Neural crest cell (in vitro differentiated cells): Measurements from ENCODE around the gene MYLK4. TPM values are rescaled to one million over a fixed set of nuclear protein-coding genes. Genes with fewer than 3 reads are reported as not detected.
A peak's percentile ranks its signal among the peaks of the same experiment; 100 is the strongest.

Experiments used
- DNase-seq: peaks from one replicate; pipeline ENCODE4 v3.0.0; 2021; ENCODE audit warnings: low read depth, mixed read lengths, low spot score
- H3K27ac Mint-ChIP-seq: one replicate; pipeline ENCODE4 v1.8.0; 2021; ENCODE audit warnings: mild to moderate bottlenecking, mixed read lengths; ENCODE audit not compliant: unreplicated experiment
- H3K27me3 Mint-ChIP-seq: 2 replicates; pipeline ENCODE4 v1.8.0; 2021; ENCODE audit warnings: low read depth, mild to moderate bottlenecking, mixed read lengths
- H3K36me3 Mint-ChIP-seq: 2 replicates; pipeline ENCODE4 v1.8.0; 2021; ENCODE audit warnings: low read depth, mild to moderate bottlenecking, mixed read lengths
- H3K4me1 Mint-ChIP-seq: 2 replicates; pipeline ENCODE4 v1.8.0; 2021; ENCODE audit warnings: mixed read lengths
- H3K4me3 Mint-ChIP-seq: one replicate; pipeline ENCODE4 v1.8.0; 2021; ENCODE audit warnings: mild to moderate bottlenecking, mixed read lengths
- H3K9me3 Mint-ChIP-seq: 2 replicates; pipeline ENCODE4 v1.8.0; 2021; ENCODE audit warnings: mixed read lengths
- total RNA-seq: library from RNA; stranded (reverse); gene quantifications from 2 replicates; pipeline ENCODE4 v1.2.1, GENCODE V29; 2021
- TF ChIP-seq, protein P1 (sequence below): fragments of 200-600 bp; sonication (generic); conservative IDR thresholded peaks from 2 replicates; pipeline ENCODE4 v1.5.0; 2021; ENCODE audit warnings: antibody characterized with exemption, mild to moderate bottlenecking

Gene MYLK4
- total RNA-seq, 1 donor from 2014 or later = 0.96 TPM

DNA sequence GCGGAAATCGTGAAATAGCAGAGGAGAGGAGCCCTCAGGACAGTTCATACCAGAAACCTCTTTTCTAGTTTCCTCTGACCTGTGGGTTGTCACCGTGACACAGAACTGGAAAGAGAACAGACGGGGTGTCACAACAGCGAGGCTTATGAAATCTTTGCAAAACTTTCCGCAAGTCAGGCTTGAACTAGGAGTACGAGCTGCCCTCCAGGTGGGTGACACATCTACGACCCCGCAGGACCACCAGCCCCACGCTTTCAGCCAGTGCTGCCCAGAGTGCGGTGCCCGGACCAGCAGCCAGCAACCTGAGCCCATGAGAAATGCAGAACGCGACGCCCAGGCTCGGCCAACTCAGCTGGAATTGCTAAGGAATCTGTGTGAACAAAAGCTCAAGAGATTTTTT, 45.2 kb upstream of the MYLK4 start:
- TF ChIP-seq, protein P1, sequence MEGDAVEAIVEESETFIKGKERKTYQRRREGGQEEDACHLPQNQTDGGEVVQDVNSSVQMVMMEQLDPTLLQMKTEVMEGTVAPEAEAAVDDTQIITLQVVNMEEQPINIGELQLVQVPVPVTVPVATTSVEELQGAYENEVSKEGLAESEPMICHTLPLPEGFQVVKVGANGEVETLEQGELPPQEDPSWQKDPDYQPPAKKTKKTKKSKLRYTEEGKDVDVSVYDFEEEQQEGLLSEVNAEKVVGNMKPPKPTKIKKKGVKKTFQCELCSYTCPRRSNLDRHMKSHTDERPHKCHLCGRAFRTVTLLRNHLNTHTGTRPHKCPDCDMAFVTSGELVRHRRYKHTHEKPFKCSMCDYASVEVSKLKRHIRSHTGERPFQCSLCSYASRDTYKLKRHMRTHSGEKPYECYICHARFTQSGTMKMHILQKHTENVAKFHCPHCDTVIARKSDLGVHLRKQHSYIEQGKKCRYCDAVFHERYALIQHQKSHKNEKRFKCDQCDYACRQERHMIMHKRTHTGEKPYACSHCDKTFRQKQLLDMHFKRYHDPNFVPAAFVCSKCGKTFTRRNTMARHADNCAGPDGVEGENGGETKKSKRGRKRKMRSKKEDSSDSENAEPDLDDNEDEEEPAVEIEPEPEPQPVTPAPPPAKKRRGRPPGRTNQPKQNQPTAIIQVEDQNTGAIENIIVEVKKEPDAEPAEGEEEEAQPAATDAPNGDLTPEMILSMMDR = no peak
- H3K27me3 Mint-ChIP-seq = no peaks in the 10 kb centered on the region
- H3K4me3 Mint-ChIP-seq = no peak overlapping the region
- DNase-seq = no peak
- no peak overlapping the region for H3K27ac Mint-ChIP-seq
- no peaks in the 10 kb centered on the region for H3K36me3 Mint-ChIP-seq
- H3K4me1 Mint-ChIP-seq = peaks cover 20% of the 10 kb centered on the region
- no peaks in the 10 kb centered on the region for H3K9me3 Mint-ChIP-seq

DNA sequence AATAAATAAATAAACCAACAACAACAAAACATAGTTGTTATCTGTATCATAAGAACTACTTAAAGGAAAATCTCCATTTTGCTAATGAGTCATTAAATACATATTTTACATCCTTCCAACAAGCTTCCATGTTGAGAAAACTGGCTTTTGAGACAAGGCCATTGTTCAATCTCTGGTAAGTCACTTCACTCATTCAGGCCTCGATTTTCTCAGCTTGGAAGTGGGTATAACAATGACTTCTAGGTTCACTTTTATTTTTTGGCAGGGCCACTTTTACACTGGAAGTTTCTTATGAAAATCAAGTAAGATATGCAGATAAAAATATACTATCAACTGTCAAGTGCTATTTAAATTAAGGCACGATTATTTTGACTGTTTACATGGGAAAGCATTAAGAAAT, 44.4 kb upstream of the MYLK4 start:
- H3K4me1 Mint-ChIP-seq = peaks cover 20% of the 10 kb centered on the region
- no peaks in the 10 kb centered on the region for H3K27me3 Mint-ChIP-seq
- no peak overlapping the region for H3K27ac Mint-ChIP-seq
- H3K4me3 Mint-ChIP-seq = no peak overlapping the region
- no peaks in the 10 kb centered on the region for H3K9me3 Mint-ChIP-seq
- no peaks in the 10 kb centered on the region for H3K36me3 Mint-ChIP-seq
- TF ChIP-seq, protein P1 = no peak
- no peak for DNase-seq

DNA sequence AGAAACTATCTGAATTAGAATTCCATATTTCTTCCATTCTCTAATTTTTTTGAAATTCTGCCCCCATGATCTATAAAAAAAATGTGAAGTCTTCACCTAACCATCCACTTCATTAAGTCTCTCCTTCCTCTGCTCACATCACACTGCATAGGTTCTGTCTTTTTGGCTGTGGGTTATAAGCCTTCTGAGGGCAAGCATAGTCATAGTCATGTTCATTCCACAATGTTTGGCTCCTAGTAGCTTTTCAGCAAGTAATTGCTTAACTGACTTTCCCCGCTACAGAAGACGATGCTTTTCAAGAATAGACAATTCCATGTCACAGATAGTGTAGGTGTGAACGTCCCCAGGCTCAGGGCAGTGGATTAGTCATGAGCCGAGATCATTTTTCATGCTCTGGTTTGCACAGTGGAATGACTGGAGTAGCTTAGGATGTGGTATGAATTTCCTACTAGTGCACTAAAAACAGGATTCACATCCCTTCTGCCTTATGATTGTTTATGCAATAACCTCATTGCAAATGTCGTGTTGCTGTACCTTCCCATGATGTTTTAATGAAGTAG, 43.5 kb upstream of the MYLK4 start:
- H3K36me3 Mint-ChIP-seq = no peaks in the 10 kb centered on the region
- no peaks in the 10 kb centered on the region for H3K27me3 Mint-ChIP-seq
- no peak overlapping the region for H3K4me3 Mint-ChIP-seq
- no peak overlapping the region for H3K27ac Mint-ChIP-seq
- H3K9me3 Mint-ChIP-seq = no peaks in the 10 kb centered on the region
- TF ChIP-seq, protein P1 = no peak
- peaks cover 17% of the 10 kb centered on the region for H3K4me1 Mint-ChIP-seq
- DNase-seq = no peak

DNA sequence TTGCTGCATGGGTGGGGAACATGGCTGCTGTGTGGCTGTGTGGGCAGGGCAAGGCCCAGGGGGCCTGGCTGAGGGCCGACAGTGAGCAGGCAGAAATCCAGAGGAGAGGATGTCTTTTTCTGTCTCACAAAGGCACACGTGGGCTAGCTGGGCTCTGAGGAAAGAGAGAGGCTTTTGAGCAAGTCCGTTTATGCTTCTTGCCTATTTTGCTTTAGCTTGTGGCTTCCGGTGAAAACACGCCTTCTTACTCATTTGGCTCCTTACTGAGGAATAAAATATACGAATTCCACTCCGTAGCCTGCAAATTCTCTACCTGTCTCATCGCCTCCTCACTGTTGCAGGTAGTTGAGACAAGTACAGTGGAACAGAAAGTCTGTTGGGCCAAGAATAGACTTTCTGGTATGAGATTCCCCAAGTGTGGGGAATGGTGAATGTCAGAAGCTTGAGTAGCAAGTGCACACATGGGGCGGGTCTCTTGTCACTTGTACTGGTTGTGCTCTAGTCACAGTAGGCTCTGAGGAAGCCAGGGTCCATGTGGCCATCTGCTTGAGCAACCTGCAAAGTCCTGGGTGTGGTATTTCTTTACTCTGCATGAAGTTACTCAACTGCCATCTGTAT, 42.9 kb upstream of the MYLK4 start:
- DNase-seq = no peak

DNA sequence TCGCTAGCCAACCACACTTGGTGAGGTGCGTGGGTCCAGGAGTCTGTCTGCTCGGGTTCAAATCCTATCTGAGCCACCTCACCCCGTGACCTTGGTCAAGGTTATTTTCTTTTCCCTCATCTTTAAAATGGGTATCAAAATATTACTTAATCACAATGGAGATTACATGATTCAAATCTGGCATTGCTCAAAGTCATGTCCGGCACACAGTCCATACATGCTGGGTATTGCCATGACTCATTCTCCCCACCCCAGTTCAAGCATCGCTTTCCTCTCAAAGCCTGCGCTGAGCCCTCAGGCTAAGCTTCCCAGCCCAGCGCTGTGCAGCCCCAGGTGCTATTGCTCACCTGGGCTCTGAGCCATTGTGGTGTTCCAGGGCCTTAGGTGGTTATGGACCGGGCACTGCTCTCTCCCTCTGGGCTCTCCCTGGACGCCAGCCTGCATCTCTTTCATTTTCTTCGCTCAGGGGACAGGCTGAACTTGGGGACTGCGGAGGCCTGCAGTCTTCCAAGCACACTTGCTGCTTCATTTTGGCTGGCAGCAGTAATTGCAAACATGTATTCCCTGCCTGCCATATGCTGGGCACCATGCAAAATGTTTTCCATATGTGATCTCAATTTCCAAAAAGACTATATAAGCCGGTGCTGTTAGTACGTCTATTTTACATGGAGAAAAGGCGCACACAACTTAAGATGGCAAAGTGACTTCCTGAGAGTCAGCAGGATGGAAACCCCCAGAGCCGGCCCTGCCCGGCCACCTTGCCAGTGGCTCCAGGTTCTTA, 41.8 kb upstream of the MYLK4 start:
- Mint-ChIP-seq H3K4me3 (no peak overlapping the region), H3K27me3 (no peaks in the 10 kb centered on the region), H3K27ac (peak overlapping the region; percentile 44), H3K4me1 (peaks cover 9% of the 10 kb centered on the region), H3K9me3 (no peaks in the 10 kb centered on the region), H3K36me3 (peaks cover 4% of the 10 kb centered on the region)
- no peak for DNase-seq
- TF ChIP-seq, protein P1 = no peak

More for the DNA sequence above, 42.9 kb upstream of the MYLK4 start:
- H3K9me3 Mint-ChIP-seq = no peaks in the 10 kb centered on the region
- H3K27ac Mint-ChIP-seq = no peak overlapping the region
- TF ChIP-seq, protein P1 = no peak
- H3K27me3 Mint-ChIP-seq = no peaks in the 10 kb centered on the region
- H3K36me3 Mint-ChIP-seq = no peaks in the 10 kb centered on the region
- H3K4me1 Mint-ChIP-seq = peaks cover 17% of the 10 kb centered on the region
- H3K4me3 Mint-ChIP-seq = no peak overlapping the region
